ENCODE measurements around the gene KIZ.

- TF ChIP-seq CTCF (IDR thresholded peaks at IDR 0.05; ENCODE audit: poor library complexity): no peak
- TF ChIP-seq EZH2phosphoT487 (IDR thresholded peaks at IDR 0.05; ENCODE audit: low read depth, severe bottlenecking, unreplicated experiment): no peak
Observed at GRCh38 chr20:21141825-21142224, 15.9 kb downstream of the KIZ start.
